ENCODE data around the gene CEP44. TPM values are rescaled to one million over a fixed set of nuclear protein-coding genes. Genes with fewer than 3 reads are reported as not detected.

CEP44 gene
- total RNA-seq, 1 donor = 10.9 TPM

- Histone ChIP-seq H3K4me2 (ENCODE audit: insufficient read depth, low read length) (no peak overlapping the region), H4K20me1 (ENCODE audit: insufficient read depth, low read length) (no peaks in the 10 kb centered on the region), H2AFZ (ENCODE audit: low read length) (no peak overlapping the region), H3K27ac (ENCODE audit: low read depth, low read length) (no peak overlapping the region), H3K36me3 (ENCODE audit: insufficient read depth, low read length) (no peaks in the 10 kb centered on the region), H3K4me1 (ENCODE audit: insufficient read depth, low read length) (no peaks in the 10 kb centered on the region), H3K4me3 (ENCODE audit: insufficient read depth, low read length) (no peak overlapping the region), H3K9me3 (ENCODE audit: low read depth, low read length) (no peaks in the 10 kb centered on the region), H3K79me2 (ENCODE audit: insufficient read depth, low read length) (no peaks in the 10 kb centered on the region), H3K27me3 (ENCODE audit: insufficient read depth, low read length) (no peaks in the 10 kb centered on the region)
- DNase-seq (ENCODE audit: insufficient read length, low spot score, missing footprints) = no peak
- TF ChIP-seq CTCF (IDR thresholded peaks at IDR 0.05; ENCODE audit: extremely low read depth, low read depth, low read length) = no peak
Observed at GRCh38 chr4:174340714-174341113, 57.0 kb downstream of the CEP44 start.

DNA sequence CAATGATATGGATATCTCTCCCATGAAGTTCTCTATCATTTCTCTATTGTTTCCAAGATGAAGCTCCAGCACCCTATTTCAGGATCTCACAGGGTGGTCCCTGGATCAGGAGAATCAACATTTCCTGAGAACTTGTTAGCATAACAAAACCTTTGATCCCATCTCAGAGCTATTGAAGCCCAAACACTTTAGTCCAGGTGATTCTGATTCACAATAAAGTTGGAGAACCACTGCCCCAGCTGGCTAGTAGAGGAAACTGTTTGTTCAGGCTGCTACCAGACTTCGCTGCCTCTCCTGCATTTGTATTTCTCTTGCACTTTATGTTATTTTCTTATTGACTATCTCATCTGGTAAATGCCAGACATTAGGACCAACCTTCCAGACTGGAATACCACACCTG lies 65.4 kb downstream of the CEP44 start:
- Histone ChIP-seq H3K36me3 (ENCODE audit: insufficient read depth, low read length) (no peaks in the 10 kb centered on the region), H3K27ac (ENCODE audit: low read depth, low read length) (no peak overlapping the region), H3K4me2 (ENCODE audit: insufficient read depth, low read length) (no peak overlapping the region), H3K4me1 (ENCODE audit: insufficient read depth, low read length) (no peaks in the 10 kb centered on the region), H3K4me3 (ENCODE audit: insufficient read depth, low read length) (no peak overlapping the region), H2AFZ (ENCODE audit: low read length) (no peak overlapping the region), H3K27me3 (ENCODE audit: insufficient read depth, low read length) (peaks cover 3% of the 10 kb centered on the region), H3K9me3 (ENCODE audit: low read depth, low read length) (no peaks in the 10 kb centered on the region), H3K79me2 (ENCODE audit: insufficient read depth, low read length) (no peaks in the 10 kb centered on the region), H4K20me1 (ENCODE audit: insufficient read depth, low read length) (no peaks in the 10 kb centered on the region)
- DNase-seq (ENCODE audit: insufficient read length, low spot score, missing footprints) = no peak
- TF ChIP-seq CTCF (IDR thresholded peaks at IDR 0.05; ENCODE audit: extremely low read depth, low read depth, low read length) = no peak

DNA sequence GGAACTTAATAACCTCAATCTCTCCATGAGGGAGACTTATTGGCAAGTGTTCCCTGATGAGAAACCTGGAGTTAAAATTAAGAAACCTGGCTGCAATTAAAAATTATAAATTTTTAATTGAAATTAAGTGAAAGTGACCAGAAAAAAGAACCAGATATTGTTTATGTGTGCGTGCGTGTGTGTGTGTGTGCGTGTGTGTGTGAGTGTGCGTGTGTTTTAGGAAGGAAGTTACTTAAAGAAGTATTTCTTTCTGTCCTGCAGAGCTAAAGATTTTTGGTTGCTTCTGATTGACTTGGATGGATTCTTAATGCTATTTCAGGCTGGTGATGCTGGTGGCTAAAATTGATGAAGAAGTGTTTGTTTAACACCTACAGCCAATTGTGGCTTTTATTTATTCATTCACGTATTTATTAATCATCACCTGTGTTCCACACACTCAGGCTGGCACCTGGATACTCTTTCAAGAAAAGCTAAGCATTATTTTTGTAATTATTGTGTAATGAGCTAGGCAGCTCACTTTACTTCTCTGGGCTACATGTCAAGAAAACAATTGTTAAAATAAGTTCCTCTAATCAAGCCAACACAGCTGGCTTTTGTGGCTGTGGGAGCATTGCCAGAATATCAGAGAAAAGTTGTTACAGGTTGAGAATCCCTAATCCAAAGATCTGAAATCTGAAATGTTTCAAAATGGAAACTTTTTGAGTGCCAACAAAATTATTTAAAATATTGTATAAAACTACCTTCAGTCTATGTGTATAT lies 68.5 kb downstream of the CEP44 start:
- Histone ChIP-seq H3K9me3 (ENCODE audit: low read depth, low read length) (no peaks in the 10 kb centered on the region), H3K79me2 (ENCODE audit: insufficient read depth, low read length) (no peaks in the 10 kb centered on the region), H3K4me1 (ENCODE audit: insufficient read depth, low read length) (no peaks in the 10 kb centered on the region), H3K27me3 (ENCODE audit: insufficient read depth, low read length) (peaks cover 3% of the 10 kb centered on the region), H4K20me1 (ENCODE audit: insufficient read depth, low read length) (no peaks in the 10 kb centered on the region), H3K27ac (ENCODE audit: low read depth, low read length) (no peak overlapping the region), H3K4me2 (ENCODE audit: insufficient read depth, low read length) (no peak overlapping the region), H3K4me3 (ENCODE audit: insufficient read depth, low read length) (no peak overlapping the region), H3K36me3 (ENCODE audit: insufficient read depth, low read length) (no peaks in the 10 kb centered on the region), H2AFZ (ENCODE audit: low read length) (no peak overlapping the region)
- no peak for TF ChIP-seq CTCF (IDR thresholded peaks at IDR 0.05; ENCODE audit: extremely low read depth, low read depth, low read length)
- DNase-seq (ENCODE audit: insufficient read length, low spot score, missing footprints) = no peak

- no peak for TF ChIP-seq CTCF (IDR thresholded peaks at IDR 0.05; ENCODE audit: extremely low read depth, low read depth, low read length)
- no peak for DNase-seq (ENCODE audit: insufficient read length, low spot score, missing footprints)
- peaks cover 10% of the 10 kb centered on the region for H3K4me1 ChIP-seq (ENCODE audit: insufficient read depth, low read length)
Observed at GRCh38 chr4:174357321-174357720, 73.6 kb downstream of the CEP44 start.

More at GRCh38 chr4:174357321-174357720, 73.6 kb downstream of the CEP44 start:
- Histone ChIP-seq H4K20me1 (ENCODE audit: insufficient read depth, low read length) (no peaks in the 10 kb centered on the region), H3K79me2 (ENCODE audit: insufficient read depth, low read length) (no peaks in the 10 kb centered on the region), H3K9me3 (ENCODE audit: low read depth, low read length) (no peaks in the 10 kb centered on the region), H3K4me2 (ENCODE audit: insufficient read depth, low read length) (no peak overlapping the region), H3K27ac (ENCODE audit: low read depth, low read length) (no peak overlapping the region), H3K36me3 (ENCODE audit: insufficient read depth, low read length) (no peaks in the 10 kb centered on the region), H2AFZ (ENCODE audit: low read length) (no peak overlapping the region), H3K4me3 (ENCODE audit: insufficient read depth, low read length) (no peak overlapping the region), H3K27me3 (ENCODE audit: insufficient read depth, low read length) (peaks cover 4% of the 10 kb centered on the region)

Data from osteoblast (primary cell).